Psoas muscle (tissue), 8 donors: ENCODE results near the gene SSBP3. TPM values are rescaled to one million over a fixed set of nuclear protein-coding genes. Genes with fewer than 3 reads are reported as not detected.
A peak's percentile ranks its signal among the peaks of the same experiment; 100 is the strongest.

Experiments
- ATAC-seq, 4 donors: fragments of 200-7000 bp; cut with Tn5 transposase; one replicate each; pipeline ENCODE4 v1.9.1; 2020; ENCODE audit warnings: moderate library complexity in 3 of 4, mild to moderate bottlenecking in 2 of 4
- DNase-seq, 2 donors: peaks; one replicate each; pipeline ENCODE4 v3.0.0-alpha.2; 2020
- H3K27ac ChIP-seq: fragments of 200-600 bp; one replicate; pipeline ENCODE4 v1.8.0; 2022
- H3K27me3 ChIP-seq, 3 donors: fragments of 200-600 bp in 1 of 3; one replicate each; pipeline versions ENCODE4 v1.6.1 to v1.8.0; 2013 to 2022; ENCODE audit warnings: low read length in 2 of 3, mild to moderate bottlenecking in 2 of 3, moderate library complexity in 1 of 3; ENCODE audit not compliant: insufficient read depth in 3 of 3
- H3K36me3 ChIP-seq, 2 donors: fragments of 200-600 bp in 1 of 2; one replicate each; pipeline versions ENCODE4 v1.6.1 to v1.8.0; 2013 to 2022; ENCODE audit warnings: low read depth in 1 of 2, mild to moderate bottlenecking in 1 of 2, moderate library complexity in 1 of 2; ENCODE audit not compliant: insufficient read depth in 1 of 2
- H3K4me1 ChIP-seq: fragments of 200-600 bp; one replicate; pipeline ENCODE4 v1.8.0; 2022
- H3K4me3 ChIP-seq: fragments of 200-600 bp; one replicate; pipeline ENCODE4 v1.8.0; 2022; ENCODE audit warnings: mild to moderate bottlenecking
- H3K9me3 ChIP-seq: fragments of 200-600 bp; one replicate; pipeline ENCODE4 v1.8.0; 2022
- WGBS, 3 donors: extraction: QIAGEN DNeasy Blood & Tissue Kit; methylation state at CpG; one replicate each; pipeline versions ENCODE4 v1.1.6 to v1.1.7; 2013; 5-methylcytosine and 5-hydroxymethylcytosine counted together
- intact Hi-C, 2 donors: fragments of 100-400 bp; cut with DNase I; formaldehyde crosslinking; loops; one replicate each; pipeline versions ENCODE4 v1.11.0 to v1.14.2; 2022
- polyA plus RNA-seq, 3 donors: library from polyadenylated mRNA; stranded (reverse); fragments of 200-250 nt; gene quantifications; one replicate each; pipeline ENCODE4 v1.2.3, GENCODE V29; 2013
- total RNA-seq, 4 donors: library from RNA; stranded (reverse); fragmentation: NEBNext Ultra II Directional in 2 of 4; extraction: Animal tissue kit (Norgen Biotek cat#: 25700) in 2 of 4; gene quantifications; one replicate each; pipeline versions ENCODE4 v1.2.1 to v1.2.4, GENCODE V29; 2021 to 2023
- TF ChIP-seq, protein P1 (sequence below): fragments of 200-600 bp; IDR thresholded peaks from one replicate; pipeline ENCODE4 v1.8.0; 2022; ENCODE audit warnings: antibody characterized with exemption
- donor health status: healthy with polysubstance abuse.
- donor health status: DM: no; HTN: no; CAD: no; lungs with moderate emphysema.
- donor health status: Bipolar disorder and iron deficiency.
- donor health status: healthy.
- donor health status: DM: yes; HTN: yes; CAD: no.
- donor health status: DM: no; HTN: no; CAD: no.
- donor health status: DM: no; HTN: no; CAD: no.
- donor health status: DM: yes; HTN: yes; CAD: no.

The SSBP3 gene
- total and polyA plus RNA-seq, 7 donors = 7.9 to 24.2 (median 21.6) TPM

DNA sequence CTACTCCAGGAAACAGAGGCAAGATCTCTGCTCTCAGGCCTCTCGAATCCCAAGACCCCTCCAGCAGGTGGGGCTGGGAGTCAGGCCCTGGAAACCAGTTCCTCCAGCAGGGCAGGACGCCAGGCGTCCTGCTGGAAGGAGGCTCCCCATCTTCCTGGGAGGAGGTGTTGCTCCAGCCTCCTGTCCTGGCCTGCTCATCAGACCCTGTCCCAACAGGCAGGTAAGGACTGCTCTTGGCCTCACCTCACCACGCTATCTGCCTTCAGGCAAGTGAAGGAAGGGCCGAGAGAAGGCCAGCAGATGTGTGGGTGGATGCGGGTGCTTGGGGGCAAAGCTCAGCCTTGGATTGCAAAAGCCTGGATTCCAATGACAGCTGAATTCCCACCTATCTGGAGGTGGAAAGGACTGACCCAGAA, 82.9 kb downstream of the SSBP3 start:
- TF ChIP-seq, protein P1, sequence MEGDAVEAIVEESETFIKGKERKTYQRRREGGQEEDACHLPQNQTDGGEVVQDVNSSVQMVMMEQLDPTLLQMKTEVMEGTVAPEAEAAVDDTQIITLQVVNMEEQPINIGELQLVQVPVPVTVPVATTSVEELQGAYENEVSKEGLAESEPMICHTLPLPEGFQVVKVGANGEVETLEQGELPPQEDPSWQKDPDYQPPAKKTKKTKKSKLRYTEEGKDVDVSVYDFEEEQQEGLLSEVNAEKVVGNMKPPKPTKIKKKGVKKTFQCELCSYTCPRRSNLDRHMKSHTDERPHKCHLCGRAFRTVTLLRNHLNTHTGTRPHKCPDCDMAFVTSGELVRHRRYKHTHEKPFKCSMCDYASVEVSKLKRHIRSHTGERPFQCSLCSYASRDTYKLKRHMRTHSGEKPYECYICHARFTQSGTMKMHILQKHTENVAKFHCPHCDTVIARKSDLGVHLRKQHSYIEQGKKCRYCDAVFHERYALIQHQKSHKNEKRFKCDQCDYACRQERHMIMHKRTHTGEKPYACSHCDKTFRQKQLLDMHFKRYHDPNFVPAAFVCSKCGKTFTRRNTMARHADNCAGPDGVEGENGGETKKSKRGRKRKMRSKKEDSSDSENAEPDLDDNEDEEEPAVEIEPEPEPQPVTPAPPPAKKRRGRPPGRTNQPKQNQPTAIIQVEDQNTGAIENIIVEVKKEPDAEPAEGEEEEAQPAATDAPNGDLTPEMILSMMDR = no peak
- no peak for DNase-seq
- H3K36me3 ChIP-seq = no peaks in the 10 kb centered on the region
- ATAC-seq = no peak
- H3K9me3 ChIP-seq = no peaks in the 10 kb centered on the region
- peaks cover 59% of the 10 kb centered on the region for H3K4me1 ChIP-seq
- intact Hi-C loops = no loop called here
- H3K27ac ChIP-seq = no peak overlapping the region
- H3K4me3 ChIP-seq = no peak overlapping the region
- no peaks in the 10 kb centered on the region for H3K27me3 ChIP-seq
- WGBS, 3 donors = 73 to 85% (median 77%) methylated on average over 6 of the region's 6 CpGs

DNA sequence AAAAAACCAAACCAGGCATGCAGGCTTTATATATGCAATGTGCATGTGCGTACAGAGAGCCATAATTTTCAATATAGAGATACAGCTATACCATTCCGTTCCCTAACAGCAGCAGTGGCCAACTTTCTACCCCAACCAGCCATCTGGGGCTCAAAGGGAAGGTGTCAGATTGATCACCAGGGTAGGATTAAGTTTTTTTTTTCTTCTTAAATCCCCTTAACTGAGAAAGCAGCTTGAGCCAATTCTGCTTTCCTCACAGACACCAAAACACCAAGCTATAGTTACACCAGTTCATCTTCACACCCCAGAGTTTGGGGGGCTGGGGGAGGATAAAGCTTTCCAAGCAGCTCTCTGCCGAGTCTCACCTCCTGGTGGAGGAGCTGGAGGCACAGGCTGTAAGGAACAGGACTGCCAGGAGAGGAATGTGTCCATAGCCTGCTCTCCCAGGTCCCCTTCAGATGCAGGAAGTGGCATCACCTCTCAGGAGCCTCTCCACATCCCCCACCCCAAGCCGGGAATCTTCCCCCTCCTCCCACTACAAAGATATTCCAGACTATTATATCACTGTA, 87.9 kb downstream of the SSBP3 start:
- intact Hi-C loops = no loop called here
- TF ChIP-seq, protein P1 = no peak
- Histone ChIP-seq H3K9me3 (no peaks in the 10 kb centered on the region), H3K4me1 (peaks cover 21% of the 10 kb centered on the region), H3K27me3 (no peaks in the 10 kb centered on the region), H3K36me3 (no peaks in the 10 kb centered on the region), H3K4me3 (no peak overlapping the region), H3K27ac (no peak overlapping the region)
- ATAC-seq = no peak
- 87 to 92% (median 90%) methylated on average over 4 of the region's 4 CpGs for WGBS, 3 donors
- DNase-seq = peak in 1 of 2 donors; percentile 22

DNA sequence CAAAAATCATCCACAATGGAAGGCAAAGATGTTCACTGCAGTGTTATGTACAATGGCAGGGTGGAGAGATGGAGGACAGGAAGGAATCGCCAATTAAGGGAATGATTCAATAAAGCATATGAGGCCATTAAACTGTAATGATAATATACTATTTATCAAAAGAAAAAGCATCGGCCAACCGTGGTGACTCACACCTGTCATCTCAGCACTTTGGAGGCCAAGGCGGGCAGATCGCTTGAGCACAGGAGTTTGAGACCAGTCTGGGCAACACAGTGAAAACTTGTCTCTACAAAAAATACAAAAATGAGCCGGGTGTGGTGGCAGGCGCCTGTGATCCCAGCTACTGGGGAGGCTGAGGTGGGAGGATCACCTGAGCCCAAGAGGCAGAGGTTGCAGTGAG, 89.1 kb downstream of the SSBP3 start:
- 79 to 88% (median 81%) methylated on average over 7 of the region's 7 CpGs for WGBS, 3 donors
- H3K4me1 ChIP-seq = peaks cover 16% of the 10 kb centered on the region
- DNase-seq (no peak), ATAC-seq (no peak)
- no peak overlapping the region for H3K27ac ChIP-seq
- H3K9me3 ChIP-seq = no peaks in the 10 kb centered on the region
- H3K36me3 ChIP-seq = no peaks in the 10 kb centered on the region
- H3K27me3 ChIP-seq = no peaks in the 10 kb centered on the region
- TF ChIP-seq, protein P1 = no peak
- intact Hi-C loops = no loop called here
- no peak overlapping the region for H3K4me3 ChIP-seq

DNA sequence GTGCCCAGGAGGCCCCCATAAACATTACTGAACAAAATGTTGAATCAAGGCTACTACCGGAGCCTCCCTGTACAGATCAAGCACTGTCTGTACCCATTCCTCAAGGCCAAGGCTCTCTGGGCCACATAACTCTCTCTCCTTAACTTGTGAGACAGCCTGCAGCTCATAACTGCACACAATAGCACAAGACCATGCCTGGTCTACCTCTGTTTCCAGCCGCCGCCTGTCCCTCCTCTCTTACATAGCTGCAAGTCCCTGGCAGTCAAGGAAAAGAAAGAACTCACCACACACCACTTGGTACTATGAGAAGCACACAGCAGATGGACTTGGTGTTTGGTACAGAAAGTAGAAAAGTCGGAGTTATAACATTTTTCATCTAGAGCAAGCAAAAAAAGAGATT, 91.1 kb downstream of the SSBP3 start:
- Histone ChIP-seq H3K4me3 (no peak overlapping the region), H3K27ac (peak overlapping the region; percentile 50), H3K27me3 (no peaks in the 10 kb centered on the region), H3K4me1 (peaks cover 25% of the 10 kb centered on the region), H3K36me3 (no peaks in the 10 kb centered on the region), H3K9me3 (no peaks in the 10 kb centered on the region)
- TF ChIP-seq, protein P1 = no peak
- DNase-seq (peak in 1 of 2 donors; percentile 15), ATAC-seq (no peak)
- intact Hi-C loops = no loop called here
- 86 to 93% (median 92%) methylated on average over 4 of the region's 4 CpGs for WGBS, 3 donors

DNA sequence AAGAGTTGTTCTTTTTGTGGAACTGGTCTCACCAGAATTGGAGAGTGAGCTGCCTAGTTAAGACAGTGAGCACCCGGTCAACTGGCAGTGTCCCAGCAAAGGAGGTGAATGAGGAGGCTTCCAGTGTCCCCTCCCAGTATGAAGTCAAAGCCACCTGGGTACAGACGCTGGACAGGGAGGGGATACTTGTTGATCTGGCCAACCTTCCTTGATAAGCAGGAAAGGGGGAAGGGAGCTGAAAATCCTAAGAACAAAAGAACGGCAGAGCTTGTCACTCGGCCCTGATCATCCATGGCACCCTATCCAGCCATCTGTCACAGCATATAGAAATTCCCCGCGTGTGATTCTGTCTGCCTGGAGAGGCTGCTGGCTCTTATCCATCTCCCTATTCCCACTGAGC, 91.5 kb downstream of the SSBP3 start:
- Histone ChIP-seq H3K4me3 (no peak overlapping the region), H3K27me3 (no peaks in the 10 kb centered on the region), H3K9me3 (no peaks in the 10 kb centered on the region), H3K36me3 (no peaks in the 10 kb centered on the region), H3K4me1 (peaks cover 29% of the 10 kb centered on the region), H3K27ac (peak overlapping the region; percentile 50)
- DNase-seq = peak in 1 of 2 donors; percentile 50
- WGBS, 3 donors = 39 to 56% (median 40%) methylated on average over 6 of the region's 6 CpGs
- TF ChIP-seq, protein P1 = no peak
- intact Hi-C loops = loop anchor here in 1 of 2 donors (5.0 kb wide), 1 partner anchor 88 kb away; no protein-coding TSS in a partner anchor
- ATAC-seq = peak in 1 of 4 donors; percentile 33
